Breast epithelium (tissue), 3 donors: ENCODE measurements around the gene ZWILCH.
"Not testable (repeated sequence)": the region's sequence is repeated elsewhere in the genome, so short reads cannot be mapped to it uniquely, and the experiment has no call there.

Experiments
- CTCF ChIP-seq, 3 donors: fragments of 450-650 bp; IDR thresholded peaks; one replicate each; pipeline ENCODE4 v1.5.1; 2016 to 2017; ENCODE audit warnings: antibody characterized with exemption in 3 of 3, mild to moderate bottlenecking in 3 of 3, moderate library complexity in 3 of 3
- POLR2AphosphoS5 ChIP-seq, 3 donors: sonication (generic); formaldehyde crosslinking; IDR thresholded peaks; one replicate each; pipeline ENCODE4 v1.6.1; 2017; ENCODE audit warnings: antibody characterized with exemption in 3 of 3

DNA sequence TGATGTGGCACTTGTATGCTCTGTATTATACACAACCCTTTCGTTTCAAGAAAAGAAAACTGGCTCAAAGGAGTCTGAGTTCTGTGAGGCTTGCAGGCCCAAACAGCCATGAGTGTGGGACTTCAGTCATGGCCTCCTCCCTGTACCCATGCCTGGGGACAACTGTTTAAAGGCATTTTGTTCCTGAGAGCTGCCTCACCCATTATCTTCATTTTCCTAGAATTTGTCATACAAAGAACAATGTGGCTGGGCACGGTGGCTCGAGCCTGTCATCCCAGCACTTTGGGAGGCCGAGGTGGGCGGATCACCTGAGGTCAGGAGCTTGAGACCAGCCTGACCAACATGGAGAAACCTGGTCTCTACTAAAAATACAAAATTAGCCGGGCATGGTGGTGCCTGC lies 84.3 kb downstream of the ZWILCH start:
- TF ChIP-seq CTCF, POLR2AphosphoS5 (IDR thresholded peaks at IDR 0.05): not testable (repeated sequence)
